ENCODE results near the gene KCNMA1.

KCNMA1 gene

GRCh38 chr10:76899490-76899889 is 738.1 kb downstream of the KCNMA1 start:
- DNase-seq: no peak

- no peak for DNase-seq
These were observed 744.7 kb downstream of the KCNMA1 start for GRCh38 chr10:76892766-76893479.

- DNase-seq: no peak
These were observed 750.2 kb downstream of the KCNMA1 start for GRCh38 chr10:76887223-76888010.

- no peak for DNase-seq
These were observed 751.8 kb downstream of the KCNMA1 start for GRCh38 chr10:76885816-76886215.

- DNase-seq: no peak
These were observed 752.8 kb downstream of the KCNMA1 start for GRCh38 chr10:76884673-76885275.

- no peak for DNase-seq
These were observed 754.0 kb downstream of the KCNMA1 start for GRCh38 chr10:76883596-76883995.

- no peak for DNase-seq
These were observed 754.8 kb downstream of the KCNMA1 start for GRCh38 chr10:76882796-76883195.

GRCh38 chr10:76882245-76882644 is 755.4 kb downstream of the KCNMA1 start:
- no peak for DNase-seq

- DNase-seq: no peak
These were observed 756.0 kb downstream of the KCNMA1 start for GRCh38 chr10:76881477-76882220.

- no peak for DNase-seq
These were observed 756.7 kb downstream of the KCNMA1 start for GRCh38 chr10:76880931-76881330.

GRCh38 chr10:76879116-76879913 is 758.3 kb downstream of the KCNMA1 start:
- no peak for DNase-seq

- DNase-seq: no peak
These were observed 759.1 kb downstream of the KCNMA1 start for GRCh38 chr10:76878514-76878913.

GRCh38 chr10:76874896-76875295 is 762.7 kb downstream of the KCNMA1 start:
- DNase-seq: no peak

GRCh38 chr10:76874176-76874575 is 763.4 kb downstream of the KCNMA1 start:
- no peak for DNase-seq

- DNase-seq: no peak
These were observed 765.8 kb downstream of the KCNMA1 start for GRCh38 chr10:76871697-76872295.

GRCh38 chr10:76869931-76870330 is 767.7 kb downstream of the KCNMA1 start:
- DNase-seq: no peak

- DNase-seq: no peak
These were observed 769.3 kb downstream of the KCNMA1 start for GRCh38 chr10:76868098-76868977.

GRCh38 chr10:76866841-76867586 is 770.6 kb downstream of the KCNMA1 start:
- no peak for DNase-seq

GRCh38 chr10:76864922-76865321 is 772.7 kb downstream of the KCNMA1 start:
- DNase-seq: no peak

GRCh38 chr10:76858721-76859120 is 778.9 kb downstream of the KCNMA1 start:
- no peak for DNase-seq
